T-helper 17 cell (primary cell): ENCODE results near the gene ATG4B. TPM values are rescaled to one million over a fixed set of nuclear protein-coding genes. Genes with fewer than 3 reads are reported as not detected.
A peak's percentile ranks its signal among the peaks of the same experiment; 100 is the strongest.

Source experiments
- ATAC-seq: fragments of 150-1000 bp; cut with Tn5 transposase; 2 replicates; pipeline ENCODE4 v1.10.0; 2021; ENCODE audit warnings: mild to moderate bottlenecking, moderate library complexity
- DNase-seq, 3 donors: peaks; one replicate each; pipeline versions ENCODE4 v3.0.0 to v3.0.0-alpha.2; 2020 to 2021
- H3K9me3 ChIP-seq: one replicate; pipeline ENCODE4 v1.7.0; 2013; ENCODE audit warnings: low read length, mild to moderate bottlenecking; ENCODE audit not compliant: control insufficient read depth, poor library complexity, severe bottlenecking
- H3K27ac Mint-ChIP-seq: one replicate; pipeline ENCODE4 v1.8.0; 2022; ENCODE audit warnings: mild to moderate bottlenecking, moderate library complexity, mixed read lengths
- H3K27me3 Mint-ChIP-seq: one replicate; pipeline ENCODE4 v1.8.0; 2022; ENCODE audit warnings: mixed read lengths
- H3K36me3 Mint-ChIP-seq: one replicate; pipeline ENCODE4 v1.8.0; 2022; ENCODE audit warnings: low read depth, mixed read lengths
- H3K4me1 Mint-ChIP-seq: one replicate; pipeline ENCODE4 v1.8.0; 2022; ENCODE audit warnings: mild to moderate bottlenecking, mixed read lengths
- H3K4me3 Mint-ChIP-seq: one replicate; pipeline ENCODE4 v1.8.0; 2022; ENCODE audit warnings: mild to moderate bottlenecking, moderate library complexity, mixed read lengths
- total RNA-seq, 4 donors: library from RNA in 2 of 4; stranded (reverse) in 2 of 4; gene quantifications; one replicate each; pipeline ENCODE4 v1.2.3 and lab custom pipeline; 2022 to 2026

ATG4B gene
- total RNA-seq, 2 donors from 2014 or later = 104 to 119 TPM

- peak; percentile 38 for ATAC-seq
- peak overlapping the region; percentile 96 for H3K4me3 Mint-ChIP-seq
- peak in 1 of 3 donors; percentile 14 for DNase-seq
- H3K36me3 Mint-ChIP-seq = peaks cover 7% of the 10 kb centered on the region
- no peaks in the 10 kb centered on the region for H3K9me3 ChIP-seq
- peaks cover 41% of the 10 kb centered on the region for H3K4me1 Mint-ChIP-seq
- no peaks in the 10 kb centered on the region for H3K27me3 Mint-ChIP-seq
- H3K27ac Mint-ChIP-seq = peak overlapping the region; percentile 93
These were observed 535 bp downstream of the ATG4B start for GRCh38 chr2:241637795-241638660.

- H3K9me3 ChIP-seq = no peaks in the 10 kb centered on the region
- peak overlapping the region; percentile 96 for H3K4me3 Mint-ChIP-seq
- no peak for ATAC-seq
- H3K36me3 Mint-ChIP-seq = peaks cover 7% of the 10 kb centered on the region
- no peak for DNase-seq
- H3K27me3 Mint-ChIP-seq = no peaks in the 10 kb centered on the region
- peaks cover 43% of the 10 kb centered on the region for H3K4me1 Mint-ChIP-seq
- peak overlapping the region; percentile 93 for H3K27ac Mint-ChIP-seq
These were observed 1.4 kb downstream of the ATG4B start for GRCh38 chr2:241638940-241639339.

- H3K4me3 Mint-ChIP-seq = peak overlapping the region; percentile 21
- DNase-seq (no peak), ATAC-seq (no peak)
- H3K9me3 ChIP-seq = no peaks in the 10 kb centered on the region
- H3K27ac Mint-ChIP-seq = peak overlapping the region; percentile 82
- H3K36me3 Mint-ChIP-seq = peaks cover 7% of the 10 kb centered on the region
- peaks cover 46% of the 10 kb centered on the region for H3K4me1 Mint-ChIP-seq
- no peaks in the 10 kb centered on the region for H3K27me3 Mint-ChIP-seq
These were observed 1.9 kb downstream of the ATG4B start for GRCh38 chr2:241639385-241639784.

- no peak for ATAC-seq
- Mint-ChIP-seq H3K27me3 (no peaks in the 10 kb centered on the region), H3K4me3 (peak overlapping the region; percentile 21), H3K27ac (peak overlapping the region; percentile 82), H3K36me3 (peaks cover 7% of the 10 kb centered on the region), H3K4me1 (peaks cover 44% of the 10 kb centered on the region)
- no peaks in the 10 kb centered on the region for H3K9me3 ChIP-seq
- DNase-seq = no peak
These were observed 2.8 kb downstream of the ATG4B start for GRCh38 chr2:241640165-241640795.

- Mint-ChIP-seq H3K36me3 (peaks cover 7% of the 10 kb centered on the region), H3K4me1 (peaks cover 44% of the 10 kb centered on the region), H3K4me3 (no peak overlapping the region), H3K27ac (peak overlapping the region; percentile 77), H3K27me3 (no peaks in the 10 kb centered on the region)
- ATAC-seq = no peak
- no peak for DNase-seq
- H3K9me3 ChIP-seq = no peaks in the 10 kb centered on the region
These were observed 4.1 kb downstream of the ATG4B start for GRCh38 chr2:241641631-241642030.

GRCh38 chr2:241645056-241645914 is 7.8 kb downstream of the ATG4B start:
- no peak for ATAC-seq
- H3K4me1 Mint-ChIP-seq = peaks cover 36% of the 10 kb centered on the region

GRCh38 chr2:241645915-241646645 is 8.6 kb downstream of the ATG4B start:
- no peak for DNase-seq
- no peak overlapping the region for H3K4me3 Mint-ChIP-seq
- H3K36me3 Mint-ChIP-seq = no peaks in the 10 kb centered on the region

More at GRCh38 chr2:241645056-241645914, 7.8 kb downstream of the ATG4B start:
- no peaks in the 10 kb centered on the region for H3K27me3 Mint-ChIP-seq
- no peak overlapping the region for H3K27ac Mint-ChIP-seq
- DNase-seq = no peak
- no peaks in the 10 kb centered on the region for H3K9me3 ChIP-seq
- no peak overlapping the region for H3K4me3 Mint-ChIP-seq
- peaks cover 3% of the 10 kb centered on the region for H3K36me3 Mint-ChIP-seq

GRCh38 chr2:241648453-241648852 is 11.0 kb downstream of the ATG4B start:
- Mint-ChIP-seq H3K36me3 (no peaks in the 10 kb centered on the region), H3K27ac (no peak overlapping the region)
- no peaks in the 10 kb centered on the region for H3K9me3 ChIP-seq

More at GRCh38 chr2:241645915-241646645, 8.6 kb downstream of the ATG4B start:
- no peaks in the 10 kb centered on the region for H3K9me3 ChIP-seq
- Mint-ChIP-seq H3K4me1 (peaks cover 28% of the 10 kb centered on the region), H3K27me3 (no peaks in the 10 kb centered on the region), H3K27ac (no peak overlapping the region)
- no peak for ATAC-seq

GRCh38 chr2:241649404-241649803 is 11.9 kb downstream of the ATG4B start:
- ATAC-seq = no peak
- DNase-seq = no peak
- H3K4me3 Mint-ChIP-seq = no peak overlapping the region

More at GRCh38 chr2:241648453-241648852, 11.0 kb downstream of the ATG4B start:
- no peak for ATAC-seq
- H3K4me1 Mint-ChIP-seq = peaks cover 18% of the 10 kb centered on the region
- DNase-seq = no peak
- no peak overlapping the region for H3K4me3 Mint-ChIP-seq
- H3K27me3 Mint-ChIP-seq = no peaks in the 10 kb centered on the region

GRCh38 chr2:241649927-241650326 is 12.4 kb downstream of the ATG4B start:
- H3K4me3 Mint-ChIP-seq = no peak overlapping the region
- H3K4me1 Mint-ChIP-seq = peaks cover 11% of the 10 kb centered on the region
- no peak for ATAC-seq
- no peaks in the 10 kb centered on the region for H3K27me3 Mint-ChIP-seq
- DNase-seq = no peak
- no peaks in the 10 kb centered on the region for H3K36me3 Mint-ChIP-seq
- H3K27ac Mint-ChIP-seq = no peak overlapping the region
- no peaks in the 10 kb centered on the region for H3K9me3 ChIP-seq

More at GRCh38 chr2:241649404-241649803, 11.9 kb downstream of the ATG4B start:
- no peaks in the 10 kb centered on the region for H3K9me3 ChIP-seq
- Mint-ChIP-seq H3K36me3 (no peaks in the 10 kb centered on the region), H3K27ac (no peak overlapping the region), H3K27me3 (no peaks in the 10 kb centered on the region), H3K4me1 (peaks cover 12% of the 10 kb centered on the region)

GRCh38 chr2:241652142-241652541 is 14.6 kb downstream of the ATG4B start:
- H3K9me3 ChIP-seq = no peaks in the 10 kb centered on the region
- Mint-ChIP-seq H3K4me1 (peaks cover 7% of the 10 kb centered on the region), H3K27me3 (no peaks in the 10 kb centered on the region), H3K4me3 (no peak overlapping the region), H3K27ac (no peak overlapping the region), H3K36me3 (peaks cover 8% of the 10 kb centered on the region)
- ATAC-seq = no peak
- DNase-seq = no peak

GRCh38 chr2:241652722-241653121 is 15.2 kb downstream of the ATG4B start:
- ATAC-seq (no peak), DNase-seq (no peak)
- H3K27me3 Mint-ChIP-seq = no peaks in the 10 kb centered on the region
- H3K27ac Mint-ChIP-seq = no peak overlapping the region
- H3K9me3 ChIP-seq = no peaks in the 10 kb centered on the region
- peaks cover 7% of the 10 kb centered on the region for H3K4me1 Mint-ChIP-seq
- H3K4me3 Mint-ChIP-seq = no peak overlapping the region
- peaks cover 10% of the 10 kb centered on the region for H3K36me3 Mint-ChIP-seq
